ENCODE results near the gene ANGPTL7.

The ANGPTL7 gene

GRCh38 chr1:11188858-11189451 lies at the start of gene ANGPTL7:
Gene ANGPTL7, plus strand, starts transcription at chr1:11189355. Its CDS starts 225 bp downstream, at chr1:11189580.
- no peak for TF ChIP-seq CTCF (IDR thresholded peaks at IDR 0.05)
- peak within 1 kb of the TSS; percentile 12 to 13 for H3K27ac ChIP-seq
- DNase-seq (ENCODE audit: low spot score), result no peak
- no peak within 1 kb of the TSS for H3K4me3 ChIP-seq

GRCh38 chr1:11142618-11143391 lies 46.4 kb upstream of the ANGPTL7 start:
- no peak overlapping the region for H3K4me3 ChIP-seq
- no peak for TF ChIP-seq CTCF (IDR thresholded peaks at IDR 0.05)
- DNase-seq (ENCODE audit: low spot score), result no peak
- peak overlapping the region in 1 of 2 donors; percentile 72 for H3K27ac ChIP-seq

GRCh38 chr1:11143401-11143800 lies 45.8 kb upstream of the ANGPTL7 start:
- TF ChIP-seq CTCF (IDR thresholded peaks at IDR 0.05), result no peak
- peak overlapping the region; percentile 11 to 72 for H3K27ac ChIP-seq
- H3K4me3 ChIP-seq, result no peak overlapping the region
- DNase-seq (ENCODE audit: low spot score), result no peak

GRCh38 chr1:11143907-11144306 lies 45.2 kb upstream of the ANGPTL7 start:
- no peak for TF ChIP-seq CTCF (IDR thresholded peaks at IDR 0.05)
- H3K27ac ChIP-seq, result peak overlapping the region; percentile 11 to 72
- no peak overlapping the region for H3K4me3 ChIP-seq
- DNase-seq (ENCODE audit: low spot score), result no peak

- TF ChIP-seq CTCF (IDR thresholded peaks at IDR 0.05), result no peak
- Histone ChIP-seq H3K27ac (peak overlapping the region in 1 of 2 donors; percentile 72), H3K4me3 (no peak overlapping the region)
- no peak for DNase-seq (ENCODE audit: low spot score)
Observed at GRCh38 chr1:11144570-11145256, 44.4 kb upstream of the ANGPTL7 start.

- TF ChIP-seq CTCF (IDR thresholded peaks at IDR 0.05), result no peak
- no peak overlapping the region for H3K27ac ChIP-seq
- DNase-seq (ENCODE audit: low spot score), result no peak
- H3K4me3 ChIP-seq, result no peak overlapping the region
Observed at GRCh38 chr1:11145741-11146140, 43.4 kb upstream of the ANGPTL7 start.

Data from coronary artery (tissue), 2 donors.